H7 (cell line): ENCODE results near the gene EPB41L2. TPM values are rescaled to one million over a fixed set of nuclear protein-coding genes. Genes with fewer than 3 reads are reported as not detected.
A peak's percentile ranks its signal among the peaks of the same experiment; 100 is the strongest.
"Not testable (repeated sequence)": the region's sequence is repeated elsewhere in the genome, so short reads cannot be mapped to it uniquely, and the experiment has no call there.

ENCODE experiments used
- DNase-seq: peaks from one replicate; pipeline ENCODE4 v3.0.0; 2012
- H3K27me3 ChIP-seq: 2 replicates; pipeline ENCODE4 v1.6.0; 2011; ENCODE audit warnings: mild to moderate bottlenecking, low read length; ENCODE audit not compliant: control insufficient read depth, insufficient read depth
- H3K36me3 ChIP-seq: replicated peaks from 2 replicates; pipeline ENCODE4 v1.5.1; 2011; ENCODE audit warnings: low read length; ENCODE audit not compliant: control insufficient read depth, insufficient read depth
- H3K4me3 ChIP-seq: 2 replicates; pipeline ENCODE4 v1.5.1; 2011; ENCODE audit warnings: low read depth, mild to moderate bottlenecking, control low read depth, low read length, moderate library complexity; ENCODE audit not compliant: insufficient read depth
- total RNA-seq: library from RNA; depleted of rRNA; stranded (reverse); fragments of >200 nt; shearing (Covaris generic); gene quantifications from 2 replicates; pipeline ENCODE4 v1.2.3, GENCODE V29; 2014; rRNA removed

The EPB41L2 gene
- total RNA-seq, 1 experiment from 2014 or later: 25.9 TPM

DNA sequence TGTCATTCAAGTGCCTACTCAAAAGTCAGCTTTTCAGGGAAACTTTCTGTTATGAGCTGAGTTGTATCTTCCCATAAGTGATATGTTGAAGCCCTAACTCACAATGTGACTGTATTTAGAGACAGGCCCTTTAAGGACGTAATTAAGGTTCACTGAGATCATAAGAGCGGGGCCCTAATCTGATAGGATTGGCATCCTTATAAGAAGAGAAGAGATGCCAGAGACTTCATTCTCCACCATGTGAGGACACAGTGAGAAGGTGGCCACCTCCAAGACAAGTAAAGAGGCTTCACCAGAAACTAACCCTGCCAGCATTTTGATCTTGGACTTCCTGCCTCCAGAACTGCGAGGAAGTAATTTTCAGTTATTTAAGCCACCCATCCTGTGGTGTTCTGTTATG is 248.5 kb downstream of the EPB41L2 start:
- DNase-seq: no peak
- H3K4me3 ChIP-seq: no peak overlapping the region

GRCh38 chr6:130811932-130812331 is 251.1 kb downstream of the EPB41L2 start:
- H3K27me3 ChIP-seq: no peaks in the 10 kb centered on the region
- no peak for DNase-seq
- H3K36me3 ChIP-seq: no peaks in the 10 kb centered on the region
- H3K4me3 ChIP-seq: no peak overlapping the region

More for the DNA sequence above, 248.5 kb downstream of the EPB41L2 start:
- no peaks in the 10 kb centered on the region for H3K27me3 ChIP-seq
- H3K36me3 ChIP-seq: no peaks in the 10 kb centered on the region

DNA sequence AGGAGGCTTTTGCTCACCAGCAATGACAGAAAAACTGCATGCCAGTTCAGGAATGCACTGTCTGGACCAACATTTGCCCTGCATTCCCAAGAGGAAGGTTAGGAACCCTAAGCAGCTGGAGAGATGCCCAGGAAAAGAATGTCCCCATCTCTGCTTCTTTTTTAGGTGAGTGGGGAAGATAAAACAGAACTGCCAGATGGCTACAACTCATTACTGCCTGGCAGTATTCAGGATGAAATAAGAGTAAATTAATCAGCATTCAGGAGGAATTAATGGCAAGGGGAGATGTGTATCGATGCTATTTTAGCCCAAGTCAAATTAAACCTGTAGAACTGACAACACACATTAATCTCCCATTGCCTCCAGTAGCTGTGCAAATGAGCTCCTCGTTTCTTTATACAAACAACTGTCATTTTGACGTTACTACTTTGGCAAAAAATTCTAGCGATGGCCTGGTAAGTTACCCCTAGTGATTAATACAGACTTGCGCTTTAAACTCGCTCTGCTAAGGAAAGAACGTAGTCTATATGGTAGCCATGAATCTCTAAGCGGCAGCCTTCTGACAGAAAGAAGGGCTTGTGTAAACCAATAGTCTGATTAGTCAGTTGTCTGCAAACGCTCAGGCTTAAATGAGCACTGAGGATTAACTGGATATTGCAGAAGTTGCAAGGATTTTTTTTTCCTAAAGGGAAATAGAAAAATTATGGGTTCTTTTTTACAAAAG is 252.6 kb downstream of the EPB41L2 start:
- H3K4me3 ChIP-seq: no peak overlapping the region
- DNase-seq: no peak
- no peaks in the 10 kb centered on the region for H3K36me3 ChIP-seq
- H3K27me3 ChIP-seq: no peaks in the 10 kb centered on the region

- DNase-seq, H3K4me3 ChIP-seq, H3K27me3 ChIP-seq, H3K36me3 ChIP-seq: not testable (repeated sequence)
Measured at GRCh38 chr6:130801368-130801767, 261.7 kb downstream of the EPB41L2 start.

DNA sequence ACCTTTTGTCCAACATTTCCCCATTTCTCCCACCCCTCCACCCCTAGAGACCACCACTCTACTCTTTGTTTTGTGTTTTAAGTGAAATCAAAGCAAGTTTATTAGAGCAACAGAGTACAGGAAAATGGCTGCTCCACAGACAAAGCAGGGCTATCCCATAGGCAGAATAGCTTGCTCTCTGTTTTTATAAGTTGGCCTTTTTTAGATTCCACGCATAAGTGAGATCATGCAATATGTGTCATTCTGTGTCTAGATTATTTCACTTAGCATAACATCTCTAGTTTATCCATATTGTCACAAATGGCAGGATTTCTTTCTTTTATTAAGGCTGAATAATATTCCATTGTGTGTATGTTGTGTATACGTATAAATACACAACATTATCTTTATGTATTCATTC is 266.0 kb downstream of the EPB41L2 start:
- no peak overlapping the region for H3K4me3 ChIP-seq
- H3K27me3 ChIP-seq: no peaks in the 10 kb centered on the region
- H3K36me3 ChIP-seq: no peaks in the 10 kb centered on the region
- no peak for DNase-seq

- DNase-seq: no peak
- Histone ChIP-seq H3K36me3 (no peaks in the 10 kb centered on the region), H3K27me3 (no peaks in the 10 kb centered on the region), H3K4me3 (no peak overlapping the region)
Measured at GRCh38 chr6:130796313-130796905, 266.6 kb downstream of the EPB41L2 start.

GRCh38 chr6:130794738-130795137 is 268.3 kb downstream of the EPB41L2 start:
- H3K4me3 ChIP-seq: no peak overlapping the region
- DNase-seq: no peak
- no peaks in the 10 kb centered on the region for H3K36me3 ChIP-seq
- H3K27me3 ChIP-seq: no peaks in the 10 kb centered on the region

- no peaks in the 10 kb centered on the region for H3K27me3 ChIP-seq
- no peak overlapping the region for H3K4me3 ChIP-seq
- peak; percentile 30 for DNase-seq
- H3K36me3 ChIP-seq: no peaks in the 10 kb centered on the region
Measured at GRCh38 chr6:130794010-130794697, 268.9 kb downstream of the EPB41L2 start.

Other genes with a start within 250 kb of the EPB41L2 start
- gene SMLR1, start 235.8 kb downstream of the EPB41L2 start, total RNA-seq: not detected in 2 replicates
- gene AKAP7, start 72.2 kb upstream of the EPB41L2 start, total RNA-seq: 3.9 and 7.4 TPM in 2 replicates